Erythroblast (primary cell): ENCODE measurements around the gene DCAF4.

Source experiments
- DNase-seq, 2 experiments: peaks; one replicate each; lab custom pipeline; 2025; lab: John Stamatoyannopoulos, UW
- GATA1 ChIP-seq: IDR thresholded peaks from 2 replicates; pipeline ENCODE4 v1.6.1; 2011; ENCODE audit warnings: low read depth, mild to moderate bottlenecking, control low read depth, low read length, moderate library complexity
- POLR2A ChIP-seq: IDR thresholded peaks from 2 replicates; pipeline ENCODE4 v1.6.1; 2011; ENCODE audit warnings: mild to moderate bottlenecking, low read length

The DCAF4 gene

GRCh38 chr14:72888636-72889201, 37.5 kb upstream of the DCAF4 start:
- no peak for DNase-seq
- TF ChIP-seq GATA1: no peak

- no peak for TF ChIP-seq POLR2A
- no peak for TF ChIP-seq GATA1
- no peak for DNase-seq
These were observed 36.9 kb upstream of the DCAF4 start for GRCh38 chr14:72889366-72889765.

- no peak for TF ChIP-seq POLR2A
- no peak for TF ChIP-seq GATA1
- DNase-seq: peak in 1 of 2 experiments; percentile 67
These were observed 34.6 kb upstream of the DCAF4 start for GRCh38 chr14:72891666-72892102.

- TF ChIP-seq POLR2A (no peak), GATA1 (no peak)
- peak; percentile 68 to 75 for DNase-seq
These were observed 34.0 kb upstream of the DCAF4 start for GRCh38 chr14:72892103-72892878.

- peak; percentile 63 to 75 for DNase-seq
- no peak for TF ChIP-seq POLR2A
- no peak for TF ChIP-seq GATA1
These were observed 33.2 kb upstream of the DCAF4 start for GRCh38 chr14:72892879-72893635.

GRCh38 chr14:72893636-72894322, 32.5 kb upstream of the DCAF4 start, which contains the start of gene DPF3:
Gene DPF3, minus strand, starts transcription at chr14:72894101. Its CDS starts 13 bp downstream, at chr14:72894088.
- no peak for TF ChIP-seq GATA1
- peak; percentile 36 for TF ChIP-seq POLR2A
- DNase-seq: peak; percentile 97 to 98

- DNase-seq: no peak
- TF ChIP-seq POLR2A: no peak
- no peak for TF ChIP-seq GATA1
These were observed 32.0 kb upstream of the DCAF4 start for GRCh38 chr14:72894323-72894622.

- peak; percentile 80 to 82 for DNase-seq
- no peak for TF ChIP-seq GATA1
- no peak for TF ChIP-seq POLR2A
These were observed 31.5 kb upstream of the DCAF4 start for GRCh38 chr14:72894623-72895378.

GRCh38 chr14:72898448-72898847, 27.8 kb upstream of the DCAF4 start:
- DNase-seq: no peak
- TF ChIP-seq POLR2A: no peak
- TF ChIP-seq GATA1: no peak

GRCh38 chr14:72901361-72901760, 24.9 kb upstream of the DCAF4 start:
- DNase-seq: no peak
- no peak for TF ChIP-seq GATA1
- no peak for TF ChIP-seq POLR2A

- DNase-seq: no peak
- TF ChIP-seq GATA1 (no peak), POLR2A (no peak)
These were observed 23.3 kb upstream of the DCAF4 start for GRCh38 chr14:72902801-72903530.

GRCh38 chr14:72903716-72904115, 22.5 kb upstream of the DCAF4 start:
- no peak for DNase-seq
- TF ChIP-seq GATA1: no peak
- TF ChIP-seq POLR2A: no peak
